HepG2 (cell line): ENCODE results near the gene RBM5. TPM values are rescaled to one million over a fixed set of nuclear protein-coding genes. Genes with fewer than 3 reads are reported as not detected.

Source experiments
- FOSL1 ChIP-seq: sonication (generic); formaldehyde crosslinking; IDR thresholded peaks from 2 replicates; pipeline ENCODE4 v1.9.0; 2021; ENCODE audit warnings: missing genetic modification reagents, borderline replicate concordance
- HNF4G ChIP-seq, 2 experiments: sonication (generic) in 1 of 2; formaldehyde crosslinking in 1 of 2; IDR thresholded peaks; 2 replicates each; pipeline versions ENCODE4 v1.4.0 to v1.6.1; 2011 to 2020; ENCODE audit warnings: borderline replicate concordance in 2 of 2, low read depth in 2 of 2, mild to moderate bottlenecking in 2 of 2, low read length in 1 of 2, missing genetic modification reagents in 1 of 2, moderate library complexity in 1 of 2
- HNRNPL ChIP-seq: fragments of 200-400 bp; formaldehyde crosslinking; IDR thresholded peaks from 2 replicates; pipeline ENCODE4 v1.6.1; 2017; ENCODE audit warnings: mild to moderate bottlenecking, low read depth, low read length
- PATZ1 ChIP-seq: sonication (generic); formaldehyde crosslinking; IDR thresholded peaks from 2 replicates; pipeline ENCODE4 v1.4.0; 2020; ENCODE audit warnings: missing genetic modification reagents
- PITX1 ChIP-seq: sonication (generic); formaldehyde crosslinking; IDR thresholded peaks from 2 replicates; pipeline ENCODE4 v1.5.1; 2020; ENCODE audit warnings: mild to moderate bottlenecking, missing genetic modification reagents
- RFXAP ChIP-seq: sonication (generic); formaldehyde crosslinking; IDR thresholded peaks from 2 replicates; pipeline ENCODE4 v1.4.0; 2020; ENCODE audit warnings: missing genetic modification reagents, borderline replicate concordance
- SPEN ChIP-seq: sonication (generic); formaldehyde crosslinking; IDR thresholded peaks from 2 replicates; pipeline ENCODE4 v1.5.1; 2020; ENCODE audit warnings: low read depth, mild to moderate bottlenecking, missing genetic modification reagents
- TAF15 ChIP-seq: fragments of 200-400 bp; formaldehyde crosslinking; IDR thresholded peaks from one replicate; pipeline ENCODE4 v1.6.1; 2018; ENCODE audit warnings: mild to moderate bottlenecking, low read depth, low read length; ENCODE audit not compliant: poor library complexity, severe bottlenecking
- TIGD3 ChIP-seq: sonication (generic); formaldehyde crosslinking; IDR thresholded peaks from 2 replicates; pipeline ENCODE4 v1.5.1; 2020; ENCODE audit warnings: mild to moderate bottlenecking, missing genetic modification reagents, borderline replicate concordance
- YEATS4 ChIP-seq: sonication (generic); formaldehyde crosslinking; IDR thresholded peaks from 2 replicates; pipeline ENCODE4 v1.4.0; 2020; ENCODE audit warnings: missing genetic modification reagents, borderline replicate concordance
- ZBTB26 ChIP-seq: IDR thresholded peaks from 2 replicates; pipeline ENCODE4 v1.6.1; 2016; ENCODE audit warnings: missing compliant biosample characterization, missing genetic modification reagents, borderline replicate concordance
- ZFP41 ChIP-seq: sonication (generic); formaldehyde crosslinking; IDR thresholded peaks from 2 replicates; pipeline ENCODE4 v1.4.0; 2020; ENCODE audit warnings: mild to moderate bottlenecking, missing genetic modification reagents, borderline replicate concordance
- ZNF44 ChIP-seq: sonication (generic); formaldehyde crosslinking; IDR thresholded peaks from 2 replicates; pipeline ENCODE4 v1.5.1; 2020; ENCODE audit warnings: mild to moderate bottlenecking, missing genetic modification reagents
- ZNF530 ChIP-seq: sonication (generic); formaldehyde crosslinking; IDR thresholded peaks from 2 replicates; pipeline ENCODE4 v1.5.0; 2020; ENCODE audit warnings: low read depth, mild to moderate bottlenecking, missing genetic modification reagents
- ZNF616 ChIP-seq: sonication (generic); formaldehyde crosslinking; IDR thresholded peaks from 2 replicates; pipeline ENCODE4 v1.5.0; 2020; ENCODE audit warnings: low read depth, mild to moderate bottlenecking, missing genetic modification reagents
- ZNF629 ChIP-seq: sonication (generic); formaldehyde crosslinking; conservative IDR thresholded peaks from 2 replicates; pipeline ENCODE4 v1.5.0; 2020; ENCODE audit warnings: missing genetic modification reagents
- ZNF768 ChIP-seq: sonication (generic); formaldehyde crosslinking; IDR thresholded peaks from 2 replicates; pipeline ENCODE4 v1.4.0; 2020; ENCODE audit warnings: missing genetic modification reagents
- ZNF788 ChIP-seq: sonication (generic); formaldehyde crosslinking; IDR thresholded peaks from 2 replicates; pipeline ENCODE4 v1.5.0; 2020; ENCODE audit warnings: mild to moderate bottlenecking, missing genetic modification reagents, borderline replicate concordance
- polyA plus RNA-seq, 8 experiments: library from polyadenylated mRNA; depleted of rRNA in 3 of 8; stranded (reverse) in 7 of 8; unstranded in 1 of 8; fragments of >200 nt; fragmentation: Illumina TruSeq in 4 of 8; extraction: Trizol in 4 of 8; gene quantifications; 2 replicates each; pipeline versions ENCODE4 v1.2.1 to v1.2.3, GENCODE V29; 2011 to 2016; ENCODE audit warnings: low read depth in 4 of 8, missing spikeins in 1 of 8, mixed read lengths in 1 of 8; ENCODE audit not compliant: insufficient read depth in 1 of 8
- total RNA-seq, 5 experiments: library from RNA; depleted of rRNA; stranded (reverse); fragments of >200 nt; fragmentation: Illumina TruSeq; extraction: Trizol; gene quantifications; 2 replicates each; pipeline ENCODE4 v1.2.3, GENCODE V29; 2016; ENCODE audit warnings: low read depth in 1 of 5
- TF ChIP-seq, protein P1 (sequence below): sonication (generic); formaldehyde crosslinking; IDR thresholded peaks from 2 replicates; pipeline ENCODE4 v1.4.0; 2020; ENCODE audit warnings: missing genetic modification reagents
- TF ChIP-seq, protein P2 (sequence below): sonication (generic); formaldehyde crosslinking; IDR thresholded peaks from 2 replicates; pipeline ENCODE4 v1.8.0; 2022; ENCODE audit warnings: mild to moderate bottlenecking, missing genetic modification reagents, moderate library complexity

The RBM5 gene
- total and polyA plus RNA-seq, 2 of the 13 experiments (the other 11 are each of a cell fraction or from before 2014, with no cell fraction given) = 106 to 204 TPM

GRCh38 chr3:50150863-50151686 is 62.4 kb downstream of the RBM5 start (continued):
- TF ChIP-seq TAF15 = no peak
- TF ChIP-seq SPEN (CRISPR knock-in tag) = peak; percentile 68
- peak; percentile 18; the same call in 1 of the 2 replicates for TF ChIP-seq PITX1 (CRISPR knock-in tag)
- peak; percentile 20; the same call in 1 of the 2 replicates for TF ChIP-seq PATZ1 (CRISPR knock-in tag)
- no peak for TF ChIP-seq HNF4G (IDR thresholded peaks at IDR 0.05; ENCODE audit: borderline replicate concordance, low read depth, low read length)
- TF ChIP-seq HNF4G (CRISPR knock-in tag; IDR thresholded peaks at IDR 0.05; ENCODE audit: borderline replicate concordance, low read depth) = 0 out of 2 replicates have a peak, but pooled peaks have one; percentile 38
- TF ChIP-seq ZNF616 = no peak
- peak; percentile 57; the same call in 1 of the 2 replicates for TF ChIP-seq HNRNPL
- 0 out of 2 replicates have a peak, but pooled peaks have one; percentile 7 for TF ChIP-seq ZNF768 (CRISPR knock-in tag)
- TF ChIP-seq, protein P1, sequence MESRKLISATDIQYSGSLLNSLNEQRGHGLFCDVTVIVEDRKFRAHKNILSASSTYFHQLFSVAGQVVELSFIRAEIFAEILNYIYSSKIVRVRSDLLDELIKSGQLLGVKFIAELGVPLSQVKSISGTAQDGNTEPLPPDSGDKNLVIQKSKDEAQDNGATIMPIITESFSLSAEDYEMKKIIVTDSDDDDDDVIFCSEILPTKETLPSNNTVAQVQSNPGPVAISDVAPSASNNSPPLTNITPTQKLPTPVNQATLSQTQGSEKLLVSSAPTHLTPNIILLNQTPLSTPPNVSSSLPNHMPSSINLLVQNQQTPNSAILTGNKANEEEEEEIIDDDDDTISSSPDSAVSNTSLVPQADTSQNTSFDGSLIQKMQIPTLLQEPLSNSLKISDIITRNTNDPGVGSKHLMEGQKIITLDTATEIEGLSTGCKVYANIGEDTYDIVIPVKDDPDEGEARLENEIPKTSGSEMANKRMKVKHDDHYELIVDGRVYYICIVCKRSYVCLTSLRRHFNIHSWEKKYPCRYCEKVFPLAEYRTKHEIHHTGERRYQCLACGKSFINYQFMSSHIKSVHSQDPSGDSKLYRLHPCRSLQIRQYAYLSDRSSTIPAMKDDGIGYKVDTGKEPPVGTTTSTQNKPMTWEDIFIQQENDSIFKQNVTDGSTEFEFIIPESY = no peak
- peak; percentile 41; the same call in 1 of the 2 replicates for TF ChIP-seq ZBTB26 (CRISPR knock-in tag)
- no peak for TF ChIP-seq ZNF530 (CRISPR knock-in tag)
- TF ChIP-seq FOSL1 (CRISPR knock-in tag) = no peak
- no peak for TF ChIP-seq TIGD3 (CRISPR knock-in tag)
- peak; percentile 44; the same call in 1 of the 2 replicates for TF ChIP-seq YEATS4
- TF ChIP-seq, protein P2, sequence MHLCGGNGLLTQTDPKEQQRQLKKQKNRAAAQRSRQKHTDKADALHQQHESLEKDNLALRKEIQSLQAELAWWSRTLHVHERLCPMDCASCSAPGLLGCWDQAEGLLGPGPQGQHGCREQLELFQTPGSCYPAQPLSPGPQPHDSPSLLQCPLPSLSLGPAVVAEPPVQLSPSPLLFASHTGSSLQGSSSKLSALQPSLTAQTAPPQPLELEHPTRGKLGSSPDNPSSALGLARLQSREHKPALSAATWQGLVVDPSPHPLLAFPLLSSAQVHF (CRISPR knock-in tag) = no peak
- 0 out of 2 replicates have a peak, but pooled peaks have one; percentile 37 for TF ChIP-seq ZFP41 (CRISPR knock-in tag)
- no peak for TF ChIP-seq ZNF44 (CRISPR knock-in tag)
- TF ChIP-seq RFXAP = peak; percentile 47; the same call in 1 of the 2 replicates
- TF ChIP-seq ZNF788 (CRISPR knock-in tag) = peak; percentile 61; the same call in 1 of the 2 replicates
- TF ChIP-seq ZNF629 (CRISPR knock-in tag) = 0 out of 2 replicates have a peak, but pooled peaks have one; percentile 25
